Renal pelvis (tissue), 3 donors: ENCODE results near the gene IL6. TPM values are rescaled to one million over a fixed set of nuclear protein-coding genes. Genes with fewer than 3 reads are reported as not detected.

ENCODE experiments used
- polyA plus RNA-seq, 3 donors: library from polyadenylated mRNA; unstranded; fragments of 120-200 nt; gene quantifications; one replicate each; pipeline ENCODE4 v1.2.1, GENCODE V29; 2013; ENCODE audit not compliant: insufficient read length in 3 of 3

IL6 gene
- polyA plus RNA-seq, 3 donors: not detected

Other genes starting within 250 kb of the IL6 start
- gene STEAP1B, start 227.0 kb upstream of the IL6 start, polyA plus RNA-seq: 1 to 10 TPM; 1.2 to 1.3 (median 1.2) TPM
- gene TOMM7, start 95.6 kb downstream of the IL6 start, polyA plus RNA-seq: 100 to 1,000 TPM; 346 to 461 (median 386) TPM